Effector CD4-positive, alpha-beta T cell (primary cell): ENCODE measurements around the gene TBX3.

Experiments
- DNase-seq: peaks from one replicate; pipeline ENCODE4 v3.0.0-alpha.2; 2020

TBX3 gene

DNA sequence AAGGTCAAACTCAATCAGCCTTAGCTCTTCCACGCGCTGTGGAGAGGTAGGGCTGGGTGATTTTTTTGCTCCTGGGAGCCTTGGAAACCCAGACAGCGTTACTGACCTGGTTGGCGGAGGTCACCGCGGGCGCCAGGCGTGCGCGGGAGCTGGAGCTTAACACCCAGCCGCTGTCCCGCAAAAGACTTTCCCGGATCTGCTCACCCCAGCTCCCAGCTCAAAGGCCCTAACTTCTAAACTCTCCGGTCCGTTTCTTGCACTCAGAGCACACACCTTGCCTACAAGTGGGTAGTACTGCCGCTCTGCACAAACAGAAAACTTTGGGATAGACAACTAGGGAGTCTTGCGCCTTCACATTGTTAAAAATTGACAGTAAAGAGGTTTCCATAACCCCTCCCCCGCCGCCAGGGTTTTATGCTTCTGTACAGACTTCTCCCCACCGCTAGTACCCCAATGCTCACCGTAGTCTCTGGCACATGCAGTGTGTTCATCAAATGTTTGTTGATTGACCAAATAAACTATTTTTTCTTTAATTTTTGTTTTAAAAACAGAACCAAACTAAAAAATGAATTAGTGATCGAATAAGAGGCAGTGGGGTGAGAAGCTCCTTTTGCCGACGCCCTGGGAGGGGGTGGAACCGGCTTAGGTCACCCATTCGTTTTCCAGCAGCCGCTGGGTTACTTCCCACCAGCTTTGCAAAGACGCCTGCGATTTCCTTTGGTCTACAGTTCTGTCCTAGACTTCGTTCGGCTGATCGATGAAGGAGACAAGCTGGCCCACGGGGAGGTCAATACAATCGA lies 12.7 kb upstream of the TBX3 start:
- no peak for DNase-seq

DNA sequence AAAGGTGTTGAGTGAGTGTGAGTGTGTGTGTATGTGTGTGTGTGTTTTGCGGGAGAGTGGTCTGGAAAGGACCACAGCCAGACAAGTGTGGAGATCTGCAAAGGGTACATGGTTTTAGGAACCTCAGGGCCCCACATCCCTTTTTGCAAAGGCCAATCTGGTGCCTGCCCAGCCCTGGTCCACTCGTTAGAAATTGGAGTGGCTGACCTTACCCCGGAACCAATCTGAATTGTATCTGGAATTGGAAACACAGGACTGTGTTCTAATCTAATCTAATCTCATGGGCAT lies 11.3 kb upstream of the TBX3 start:
- DNase-seq: no peak

DNA sequence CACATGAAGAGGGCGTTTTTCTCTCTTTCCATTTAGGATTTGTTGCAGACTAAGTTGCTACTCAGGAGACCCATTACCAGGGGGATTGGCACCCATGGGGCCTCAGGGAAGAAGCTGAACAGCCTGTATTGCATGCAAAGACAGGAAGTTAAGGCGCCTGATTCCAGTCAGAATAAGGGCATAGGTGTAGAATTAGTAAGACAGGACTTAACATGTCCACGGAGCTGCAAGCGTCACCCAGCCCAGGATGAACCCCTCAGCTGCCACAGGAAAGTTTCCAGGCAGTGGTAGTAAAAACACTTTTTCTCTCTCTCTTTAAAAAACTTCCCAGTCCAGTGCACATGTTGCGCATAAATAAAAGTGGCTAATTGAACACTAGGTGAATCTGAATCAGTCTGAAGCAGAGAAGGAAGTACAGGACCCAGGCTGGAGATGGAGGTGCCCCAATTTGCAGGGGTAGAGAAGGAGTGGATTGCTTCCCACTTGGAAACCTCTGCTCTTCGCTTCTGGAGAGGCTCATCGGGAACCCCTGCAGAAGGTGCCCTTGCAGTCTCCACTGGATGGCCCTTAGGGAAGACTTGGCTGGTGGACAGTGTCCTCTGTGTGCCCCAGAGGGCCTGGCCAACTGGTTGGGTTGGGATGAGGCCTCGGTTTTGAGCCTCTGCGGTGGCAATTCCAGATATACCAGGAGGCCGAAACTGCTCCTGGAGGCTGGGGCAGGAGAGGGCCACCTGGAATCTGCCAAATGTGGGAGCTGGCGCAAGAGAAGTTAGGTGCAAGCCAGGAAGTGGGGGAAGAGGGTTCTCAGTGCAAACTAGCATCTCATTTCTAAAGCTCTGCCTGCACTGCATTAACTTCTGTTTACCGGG lies 10.7 kb upstream of the TBX3 start:
- DNase-seq: no peak

DNA sequence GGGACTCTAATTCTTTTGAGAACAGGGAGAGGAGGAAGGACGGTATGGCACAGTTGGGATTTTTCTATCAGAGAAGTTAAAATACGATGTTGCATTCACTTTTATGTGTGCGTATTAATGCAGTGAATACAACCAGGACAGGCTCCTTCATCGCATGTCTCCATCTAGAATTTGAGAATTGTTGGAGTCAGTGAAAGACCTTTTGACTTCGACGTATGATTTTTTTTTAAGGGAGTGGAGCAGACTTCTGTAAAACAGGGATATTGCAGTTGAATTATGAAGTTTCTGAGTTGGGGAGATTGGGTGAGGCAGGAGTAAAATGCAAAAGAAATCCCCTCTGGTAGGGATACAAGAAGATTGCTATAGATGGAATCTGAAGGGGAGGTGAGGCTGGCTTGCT lies 9.6 kb upstream of the TBX3 start:
- no peak for DNase-seq

DNA sequence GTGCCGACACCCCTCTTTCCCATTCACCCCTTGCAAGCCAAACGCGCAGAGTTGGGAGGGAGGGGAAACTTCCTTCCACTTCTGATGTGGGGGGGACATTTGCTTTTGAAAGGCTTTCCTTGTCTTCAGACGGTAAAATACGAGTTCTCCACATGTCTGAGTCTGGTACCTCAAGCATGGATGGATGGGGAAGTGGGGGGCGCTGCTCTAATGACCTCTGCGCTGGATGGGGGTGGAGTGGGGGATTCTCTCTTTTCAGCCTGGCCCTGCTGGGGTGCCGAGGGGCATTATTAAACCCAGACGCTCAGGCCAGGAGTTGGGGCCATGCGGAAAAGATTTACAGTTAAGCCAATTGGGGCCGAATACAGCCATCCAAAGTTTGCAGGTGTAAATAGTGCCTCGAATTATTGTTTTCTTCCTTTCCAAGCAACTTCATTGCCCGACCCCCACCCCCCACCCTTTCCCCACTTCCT lies 9.1 kb upstream of the TBX3 start:
- DNase-seq: no peak

DNA sequence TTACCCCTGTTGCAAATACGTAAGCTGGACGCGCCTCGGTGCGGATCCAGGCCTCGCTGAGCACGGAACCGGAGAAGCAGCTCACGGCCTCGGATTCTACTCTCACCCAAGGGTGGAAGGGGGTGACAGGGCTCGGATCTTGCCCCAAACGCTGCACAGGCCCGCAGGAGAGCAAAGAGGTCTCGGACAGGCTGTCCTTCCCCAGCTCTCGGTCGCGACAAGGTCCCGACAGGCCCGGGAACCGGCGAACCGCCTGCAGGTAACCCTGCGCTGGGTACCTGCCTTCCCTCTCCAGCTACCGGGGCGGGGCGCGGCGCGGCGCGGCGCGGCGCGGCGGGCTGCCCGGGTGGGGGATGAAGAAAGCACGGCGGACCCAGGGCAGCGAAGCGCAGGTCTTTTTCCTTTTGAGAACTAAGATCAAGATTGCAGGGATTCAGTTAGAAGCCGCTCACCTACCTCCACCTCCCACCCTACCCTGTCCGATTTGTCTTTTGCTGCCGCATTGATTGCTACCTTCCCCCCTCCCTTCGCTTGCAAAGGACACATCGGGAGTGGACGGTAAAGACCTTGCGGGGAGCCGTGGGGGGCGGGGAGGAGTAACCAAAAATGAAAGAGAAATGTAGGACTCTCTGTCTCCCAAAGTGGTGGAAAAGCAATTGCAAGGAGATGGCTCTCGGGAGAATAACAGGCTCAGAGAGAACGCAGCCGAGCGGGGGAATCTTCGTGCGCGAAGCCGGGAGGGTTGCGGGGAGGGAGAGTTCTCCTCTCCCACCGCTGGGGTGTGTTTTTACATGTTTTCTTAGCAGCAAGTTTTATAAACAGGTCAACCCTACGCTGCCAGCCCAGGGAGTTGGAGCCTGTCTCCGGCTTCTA lies 8.4 kb upstream of the TBX3 start:
- DNase-seq: no peak

DNA sequence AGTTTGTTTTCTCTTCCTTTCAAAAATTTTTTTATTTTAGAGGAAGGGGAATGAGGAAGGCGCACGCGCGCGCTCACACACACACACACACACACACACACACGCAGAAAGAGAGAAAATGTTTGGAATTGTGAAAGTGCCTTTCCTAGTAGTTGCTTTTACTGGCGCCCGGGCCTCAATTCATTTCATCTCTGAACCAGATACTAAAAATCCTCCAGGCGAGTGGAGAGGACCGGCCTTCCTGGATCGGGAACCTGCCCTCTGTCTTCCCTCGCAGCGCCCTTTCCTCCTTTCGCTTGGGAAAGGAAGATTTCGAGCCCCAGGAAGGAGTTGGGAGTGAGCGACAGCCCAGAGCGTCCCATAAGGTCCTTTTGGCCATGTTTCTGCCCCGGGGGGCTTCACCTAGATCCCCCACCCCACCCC lies 7.8 kb upstream of the TBX3 start:
- no peak for DNase-seq

DNA sequence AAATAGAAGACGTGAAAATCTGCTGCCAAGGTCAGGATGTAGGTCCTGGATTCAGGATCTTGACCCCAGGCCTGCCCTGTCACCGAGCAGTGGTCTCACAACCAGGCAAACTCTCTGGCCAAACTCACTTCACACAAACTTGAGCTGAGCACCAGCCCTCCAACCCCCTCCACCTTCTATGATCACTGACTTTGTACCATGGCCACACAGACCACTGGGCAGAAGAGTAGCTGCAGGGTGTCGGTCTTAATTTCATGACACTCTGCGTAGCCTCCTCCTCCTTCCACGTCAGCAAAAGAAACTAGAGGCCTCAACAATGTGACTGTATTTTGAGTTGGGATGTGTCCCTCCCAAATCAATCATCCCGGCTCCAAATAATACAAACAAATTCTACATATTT lies 7.2 kb upstream of the TBX3 start:
- DNase-seq: no peak

DNA sequence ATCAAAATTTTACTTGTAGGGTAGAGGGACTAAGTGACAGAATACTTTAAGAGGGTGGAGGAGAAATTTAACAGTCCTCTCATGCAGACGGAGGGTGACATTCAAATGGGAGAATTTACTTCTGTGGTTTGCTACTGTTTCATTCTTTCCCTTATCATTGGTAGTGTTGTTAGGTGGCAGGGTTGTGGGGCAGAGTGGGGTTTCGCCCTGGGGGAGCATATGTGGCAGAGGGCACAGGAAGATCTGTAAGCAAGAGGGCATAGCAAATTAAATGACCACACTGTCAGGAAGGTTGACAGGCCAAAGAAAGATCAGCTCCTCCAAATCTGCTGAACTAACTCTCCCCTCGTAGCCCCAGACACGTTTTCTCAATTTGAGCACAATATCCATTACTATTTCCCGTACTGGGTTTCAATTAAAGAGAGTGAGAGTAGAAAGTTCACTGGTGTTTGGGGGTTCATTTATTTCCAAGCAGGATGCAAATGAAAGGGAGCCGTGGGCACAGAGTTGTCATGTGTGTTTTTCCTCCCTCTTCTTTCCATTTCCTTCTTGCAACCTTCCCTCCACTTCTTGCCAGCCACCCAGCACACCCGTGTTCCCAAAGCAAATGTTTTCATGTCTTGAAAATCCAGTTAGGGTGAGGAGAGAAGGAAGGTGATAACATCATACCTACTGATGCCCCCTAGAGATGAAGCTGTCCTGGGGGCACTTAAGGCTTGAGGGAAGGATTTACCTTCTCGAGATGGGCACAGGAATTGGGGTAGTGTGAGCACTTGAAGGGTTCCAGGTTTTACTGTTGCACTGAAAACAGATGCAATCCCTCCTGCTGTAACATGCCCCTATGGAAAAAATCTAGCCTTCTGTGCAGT lies 6.5 kb upstream of the TBX3 start:
- DNase-seq: no peak

DNA sequence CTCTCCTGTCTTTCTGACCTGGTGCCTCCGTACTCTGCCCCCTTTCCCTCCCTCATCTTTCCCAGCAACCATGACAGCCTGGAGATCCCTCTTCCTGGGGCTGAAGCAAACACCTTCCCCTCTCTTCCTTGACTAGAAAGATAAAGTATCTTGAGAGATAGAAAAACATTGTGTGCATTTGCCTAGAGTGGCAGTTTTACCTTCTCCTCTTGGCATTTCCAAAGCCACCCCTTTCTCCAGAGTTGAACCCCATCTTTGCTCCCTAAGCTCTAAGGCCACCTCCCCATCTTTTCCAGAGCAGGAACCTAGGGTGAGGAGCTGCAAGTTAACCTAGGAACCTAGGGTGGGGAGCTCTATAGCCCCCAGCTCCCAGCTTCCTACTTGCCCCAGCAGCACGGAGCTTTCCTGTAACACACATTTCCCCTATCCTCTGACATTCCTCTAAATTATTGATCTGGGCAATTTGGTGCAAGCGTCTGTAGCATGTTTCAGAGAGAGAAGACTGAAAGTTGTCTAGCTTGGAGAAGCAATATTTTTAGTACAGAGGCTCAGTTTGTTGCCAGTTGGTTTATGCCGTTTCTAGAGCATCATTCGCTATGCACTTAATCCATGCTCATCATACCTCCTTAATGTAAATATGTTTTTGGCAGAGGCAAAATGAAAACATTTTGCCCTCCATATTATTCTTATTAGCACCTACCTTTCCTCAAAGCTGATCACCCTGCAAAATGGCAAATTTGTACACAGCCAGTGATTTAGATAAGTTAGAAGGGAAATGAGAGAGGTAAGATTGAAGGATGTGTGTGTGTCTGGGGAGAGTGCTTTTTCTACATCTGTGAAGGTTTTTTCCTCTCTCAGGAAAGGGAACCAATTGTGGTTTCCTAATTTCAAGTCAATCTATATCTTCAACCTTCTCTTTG lies 5.4 kb upstream of the TBX3 start:
- no peak for DNase-seq

DNA sequence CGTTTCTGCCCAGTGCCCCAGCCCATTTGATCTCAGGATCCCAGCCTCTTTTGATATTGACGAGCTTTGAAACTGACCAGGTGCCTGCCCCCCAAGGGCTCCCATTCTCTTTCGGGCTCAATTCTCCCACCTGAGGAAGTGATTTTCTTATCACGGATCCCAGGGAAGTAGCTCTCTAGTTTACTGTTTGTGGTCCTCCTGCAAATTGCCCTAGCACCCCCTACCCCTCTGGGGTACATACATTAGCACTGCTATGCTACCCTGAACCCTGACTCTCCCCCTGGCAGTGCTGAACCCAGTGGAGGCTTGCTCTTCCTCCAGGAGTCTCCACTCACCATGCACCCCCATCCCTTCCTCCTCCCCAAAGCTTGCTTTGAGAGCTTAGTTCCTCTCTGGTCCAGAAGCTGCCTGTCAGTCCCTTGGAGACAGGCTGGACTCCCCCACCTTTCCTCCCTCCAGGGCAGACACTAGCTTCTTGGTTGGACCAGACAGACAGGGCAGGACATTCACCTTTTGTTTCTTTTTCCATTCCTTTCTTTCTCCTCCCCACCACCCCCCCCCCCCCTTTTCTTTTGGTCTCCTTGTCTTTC lies 4.4 kb upstream of the TBX3 start:
- DNase-seq: no peak

DNA sequence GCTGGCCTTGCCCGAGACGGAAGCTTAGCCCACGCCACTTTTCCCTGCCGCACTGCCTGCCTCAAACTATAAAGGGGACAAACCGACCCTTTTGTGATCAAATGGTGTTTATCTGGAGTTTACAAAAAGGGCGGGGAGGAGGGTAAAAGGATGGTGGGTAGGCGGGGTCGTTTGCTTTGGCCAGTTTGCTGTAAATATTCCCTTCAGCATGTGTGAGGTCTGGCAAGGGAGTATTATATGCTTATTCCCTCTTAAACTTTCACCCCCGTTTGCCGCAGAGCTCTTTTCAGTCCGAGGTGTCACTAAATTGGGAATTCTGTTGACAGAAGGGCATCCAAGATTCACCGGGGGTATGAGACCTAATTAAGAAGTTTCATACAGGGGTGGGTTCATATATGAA lies 3.8 kb upstream of the TBX3 start:
- DNase-seq: no peak

DNA sequence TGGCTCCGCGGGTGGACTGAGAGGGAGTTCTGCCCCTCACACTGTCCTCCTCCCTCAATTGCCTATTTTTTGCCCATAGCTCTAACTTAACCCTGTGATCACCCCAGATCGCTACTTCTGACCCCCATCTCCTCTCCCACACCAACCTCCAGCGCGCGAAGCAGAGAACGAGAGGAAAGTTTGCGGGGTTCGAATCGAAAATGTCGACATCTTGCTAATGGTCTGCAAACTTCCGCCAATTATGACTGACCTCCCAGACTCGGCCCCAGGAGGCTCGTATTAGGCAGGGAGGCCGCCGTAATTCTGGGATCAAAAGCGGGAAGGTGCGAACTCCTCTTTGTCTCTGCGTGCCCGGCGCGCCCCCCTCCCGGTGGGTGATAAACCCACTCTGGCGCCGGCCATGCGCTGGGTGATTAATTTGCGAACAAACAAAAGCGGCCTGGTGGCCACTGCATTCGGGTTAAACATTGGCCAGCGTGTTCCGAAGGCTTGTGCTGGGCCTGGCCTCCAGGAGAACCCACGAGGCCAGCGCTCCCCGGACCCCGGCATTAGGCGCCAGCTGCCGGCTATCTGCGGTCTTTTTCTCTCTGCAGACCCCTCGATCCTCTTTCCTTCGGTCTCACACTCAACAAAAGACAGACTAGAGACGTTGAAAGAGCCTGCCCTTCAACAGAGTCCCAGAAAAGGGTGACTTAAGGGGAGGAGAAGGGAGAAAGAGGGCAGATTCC lies 3.0 kb upstream of the TBX3 start:
- no peak for DNase-seq

DNA sequence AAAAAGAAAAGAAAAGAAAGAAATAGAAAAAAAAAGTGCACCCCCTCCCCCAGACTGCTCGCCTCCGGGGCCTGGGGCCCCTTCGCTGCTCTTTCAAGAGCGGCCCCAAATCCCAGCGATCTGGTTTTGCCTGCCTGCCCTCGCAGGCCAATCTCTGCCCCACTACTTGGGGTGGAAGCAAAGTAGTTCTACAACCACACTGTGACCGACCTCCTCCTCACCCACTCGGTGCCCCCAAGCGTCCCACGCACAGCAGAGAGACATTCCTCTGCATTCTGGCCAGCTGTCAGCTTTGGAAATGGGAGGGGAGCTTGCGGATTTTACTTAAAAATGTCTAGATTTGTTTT lies 2.4 kb upstream of the TBX3 start:
- no peak for DNase-seq

DNA sequence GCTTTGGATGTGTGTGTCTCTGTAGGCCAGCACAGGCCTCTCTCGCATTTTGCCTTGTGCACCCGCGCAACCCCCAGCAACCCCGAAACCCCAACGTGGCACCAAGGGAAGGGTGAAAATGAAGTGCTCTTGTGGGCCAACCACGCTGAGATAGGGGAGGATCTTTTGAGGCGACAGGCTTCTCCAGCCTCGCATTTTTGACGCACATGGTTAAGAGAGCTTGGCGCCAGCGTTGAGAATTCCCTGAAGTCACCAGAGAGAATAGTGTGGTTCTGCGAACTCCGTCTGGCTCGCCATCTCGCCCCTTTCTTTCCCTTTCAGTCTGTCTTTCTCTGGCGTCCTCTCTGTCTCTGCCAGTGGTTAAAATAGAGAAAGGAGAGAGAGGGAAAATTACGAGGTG lies 1.9 kb upstream of the TBX3 start:
- DNase-seq: no peak

DNA sequence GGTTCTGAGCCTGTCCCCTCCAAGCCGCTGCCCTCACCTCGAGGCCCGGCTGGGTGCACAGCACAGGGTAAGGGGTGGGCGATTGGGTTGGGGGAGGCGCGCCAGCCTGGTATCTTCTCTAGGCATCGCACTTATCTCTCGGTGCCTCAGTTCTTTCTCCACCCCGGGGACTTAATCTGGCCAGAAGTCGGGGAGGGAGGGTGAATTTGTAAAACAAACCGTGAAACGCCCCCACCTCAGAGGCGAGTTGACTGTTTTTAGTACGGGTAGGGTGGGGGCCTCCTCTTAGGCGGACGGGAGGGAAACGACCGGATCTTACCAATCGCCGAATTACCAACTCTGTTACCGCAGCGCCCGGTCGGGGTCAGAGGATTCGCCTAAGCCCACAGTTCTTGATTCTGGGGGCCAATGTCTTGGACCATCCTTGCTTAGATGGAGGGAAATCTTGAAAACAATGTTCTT lies 1.4 kb upstream of the TBX3 start:
- DNase-seq: no peak

DNA sequence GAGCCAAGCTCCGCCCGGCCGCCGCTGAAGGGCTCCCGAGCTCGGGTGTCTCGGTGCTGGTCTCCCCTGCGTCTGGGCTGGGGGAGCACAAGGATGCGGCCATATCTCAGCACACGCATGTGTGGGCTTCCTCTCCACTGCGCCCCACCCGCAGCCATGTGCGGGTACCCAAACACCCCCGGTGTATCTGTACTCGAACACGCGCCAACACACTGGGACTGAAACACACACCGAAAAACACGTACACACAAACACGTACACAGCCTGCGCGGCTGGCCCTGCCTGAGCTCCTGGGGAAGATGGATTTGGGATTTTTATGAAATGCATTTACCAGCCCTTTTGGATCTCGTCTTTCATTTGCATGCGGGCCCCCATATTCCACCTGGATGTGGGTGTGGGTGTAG lies 897 bp upstream of the TBX3 start:
- DNase-seq: no peak

DNA sequence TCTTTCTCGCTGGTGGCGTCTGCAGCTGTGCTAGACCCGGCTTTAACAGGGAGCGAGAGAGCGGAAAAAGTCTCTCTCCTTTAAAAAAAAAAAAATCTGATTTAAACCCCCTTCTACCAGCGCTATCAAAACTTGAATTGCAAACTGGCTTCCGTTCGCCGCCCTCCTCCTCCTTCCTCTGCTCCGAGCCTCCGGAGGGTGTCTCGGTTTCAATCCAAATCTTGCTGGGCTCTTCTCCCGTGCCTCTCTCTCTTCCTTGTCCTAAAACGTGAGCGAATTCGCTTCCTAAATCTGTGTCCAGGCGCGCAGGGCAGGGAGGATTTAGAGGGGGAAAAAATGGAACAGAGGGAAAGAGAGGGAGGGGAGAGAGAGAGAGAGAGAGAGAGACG lies 272 bp downstream of the TBX3 start:
- DNase-seq: no peak

DNA sequence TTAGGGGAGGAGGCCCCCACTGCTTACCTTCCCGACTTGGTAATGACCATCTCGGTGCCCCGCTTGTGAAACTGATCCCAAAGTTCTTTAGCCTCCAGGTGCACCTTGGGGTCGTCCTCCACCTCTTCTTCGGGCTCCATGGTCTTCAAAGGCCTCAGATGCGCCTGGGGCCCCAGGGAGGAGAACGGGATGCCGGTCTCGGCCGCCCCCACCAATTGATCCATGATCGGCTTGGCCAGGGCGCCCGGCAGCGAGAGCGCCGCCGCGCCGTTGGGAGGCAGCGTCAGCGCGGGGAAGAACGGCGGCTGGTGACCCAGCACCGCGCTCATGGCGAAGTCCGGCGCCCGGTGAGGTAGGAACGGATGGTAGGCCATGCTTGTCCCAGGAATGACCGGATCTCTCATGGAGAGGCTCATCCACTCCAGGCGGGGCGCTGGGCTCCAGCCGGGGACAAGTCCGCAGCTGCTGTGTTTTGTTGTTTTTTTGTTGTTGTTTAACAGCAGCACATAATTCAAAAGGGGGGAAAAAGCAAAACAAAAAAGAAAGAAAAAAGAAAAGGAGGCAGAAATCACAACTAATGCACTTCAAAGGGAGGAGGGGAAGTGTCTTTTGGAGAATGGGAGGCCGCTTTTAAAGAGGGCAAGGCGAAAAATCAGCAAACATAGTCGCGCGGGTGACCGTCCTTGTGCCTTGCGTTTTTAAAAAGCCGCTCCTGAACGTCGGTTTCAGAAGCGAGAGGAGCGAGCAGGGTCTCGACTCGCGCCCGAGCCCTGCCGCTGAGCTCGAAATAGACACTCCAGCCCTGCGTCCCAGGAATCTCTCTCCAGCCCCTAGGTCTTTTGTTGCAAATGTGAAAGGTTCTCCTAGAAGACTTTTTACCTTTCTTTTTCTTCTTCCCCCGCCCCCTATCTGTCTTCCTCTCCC lies 928 bp downstream of the TBX3 start:
- no peak for DNase-seq
